Cardiac septum (tissue), 1 donor: ENCODE measurements around the gene CADM4. TPM values are rescaled to one million over a fixed set of nuclear protein-coding genes. Genes with fewer than 3 reads are reported as not detected.
A peak's percentile ranks its signal among the peaks of the same experiment; 100 is the strongest.
"Not testable (repeated sequence)": the region's sequence is repeated elsewhere in the genome, so short reads cannot be mapped to it uniquely, and the experiment has no call there.

Experiments used
- DNase-seq: peaks from one replicate; pipeline ENCODE4 v3.0.0-alpha.2; 2020; ENCODE audit warnings: low spot score
- intact Hi-C: fragments of 100-400 bp; cut with DNase I; formaldehyde crosslinking; loops from one replicate; pipeline ENCODE4 v1.14.0; 2022
- total RNA-seq: library from RNA; stranded (reverse); fragmentation: NEBNext Ultra II Directional; extraction: Animal tissue kit (Norgen Biotek cat#: 25700); gene quantifications from one replicate; pipeline ENCODE4 v1.2.1, GENCODE V29; 2021
- donor health status: DM: no; HTN: no; CAD: no.

CADM4 gene
- total RNA-seq, 1 donor from 2014 or later, result 5.7 TPM

- intact Hi-C loops, result no loop called here
- DNase-seq, result no peak
Measured at GRCh38 chr19:43638214-43638994, 1.2 kb downstream of the CADM4 start.

GRCh38 chr19:43636121-43636683 lies 3.4 kb downstream of the CADM4 start:
- no peak for DNase-seq
- intact Hi-C loops, result no loop called here

- intact Hi-C loops, DNase-seq: not testable (repeated sequence)
Measured at GRCh38 chr19:43635561-43635940, 4.1 kb downstream of the CADM4 start.

GRCh38 chr19:43634872-43635560 lies 4.6 kb downstream of the CADM4 start:
- intact Hi-C loops, result no loop called here
- DNase-seq, result no peak

- intact Hi-C loops, result no loop called here
- DNase-seq, result no peak
Measured at GRCh38 chr19:43634506-43634871, 5.2 kb downstream of the CADM4 start.

GRCh38 chr19:43634068-43634467 lies 5.6 kb downstream of the CADM4 start:
- intact Hi-C loops, result no loop called here
- no peak for DNase-seq

- DNase-seq, result no peak
- intact Hi-C loops, result no loop called here
Measured at GRCh38 chr19:43633520-43633919, 6.1 kb downstream of the CADM4 start.

- no peak for DNase-seq
- intact Hi-C loops, result no loop called here
Measured at GRCh38 chr19:43631491-43631890, 8.2 kb downstream of the CADM4 start.

GRCh38 chr19:43628646-43629326 lies 10.9 kb downstream of the CADM4 start:
- intact Hi-C loops, result no loop called here
- DNase-seq, result no peak

- intact Hi-C loops, result no loop called here
- no peak for DNase-seq
Measured at GRCh38 chr19:43626838-43627237, 12.8 kb downstream of the CADM4 start.

- intact Hi-C loops, result no loop called here
- no peak for DNase-seq
Measured at GRCh38 chr19:43625918-43626579, 13.6 kb downstream of the CADM4 start.

GRCh38 chr19:43624933-43625332 lies 14.7 kb downstream of the CADM4 start:
- intact Hi-C loops, result no loop called here
- no peak for DNase-seq

- intact Hi-C loops, result no loop called here
Measured at GRCh38 chr19:43623889-43624670, 15.6 kb downstream of the CADM4 start.

GRCh38 chr19:43622956-43623355 lies 16.7 kb downstream of the CADM4 start:
- intact Hi-C loops, result no loop called here
- DNase-seq, result no peak

More at GRCh38 chr19:43623889-43624670, 15.6 kb downstream of the CADM4 start:
- no peak for DNase-seq

- intact Hi-C loops, result no loop called here
- DNase-seq, result no peak
Measured at GRCh38 chr19:43622070-43622469, 17.6 kb downstream of the CADM4 start.

GRCh38 chr19:43620061-43621001 lies 19.3 kb downstream of the CADM4 start:
- intact Hi-C loops, result no loop called here
- no peak for DNase-seq

GRCh38 chr19:43619262-43620060 lies 20.2 kb downstream of the CADM4 start, which contains the start of gene ZNF428:
Gene ZNF428, minus strand, starts transcription at chr19:43619629. Its CDS starts 5,325 bp downstream, at chr19:43614304.
- DNase-seq, result peak; percentile 92
- intact Hi-C loops, result loop anchor here (1.0 kb wide), 1 partner anchor 23 kb away; the partner anchor contains the start of genes IRGQ and ZNF576
